GM12878 (cell line): Measurements from ENCODE around the gene ASAP2.

Experiments used
- BCL11A ChIP-seq: IDR thresholded peaks from 2 replicates; pipeline ENCODE4 v1.6.1; 2011; ENCODE audit warnings: low read depth, low read length
- CEBPB ChIP-seq, 2 experiments: fragments of 150-350 bp in 1 of 2; IDR thresholded peaks; 2 replicates each; pipeline ENCODE4 v1.6.1; 2012 to 2014; ENCODE audit warnings: low read depth in 2 of 2, low read length in 2 of 2, borderline replicate concordance in 1 of 2, inconsistent platforms in 1 of 2
- EZH2 ChIP-seq: IDR thresholded peaks from 2 replicates; pipeline ENCODE4 v1.6.1; 2012; ENCODE audit warnings: low read depth, mild to moderate bottlenecking, control low read depth, inconsistent platforms, low read length, borderline replicate concordance; ENCODE audit not compliant: control insufficient read depth
- NFYB ChIP-seq: IDR thresholded peaks from 2 replicates; pipeline ENCODE4 v1.6.1; 2011; ENCODE audit warnings: low read depth, mild to moderate bottlenecking, low read length, improper control_type of control experiment, moderate library complexity; ENCODE audit not compliant: insufficient read depth
- RCOR1 ChIP-seq: conservative IDR thresholded peaks from 2 replicates; pipeline ENCODE4 v1.6.1; 2012; ENCODE audit warnings: low read depth, low read length, improper control_type of control experiment
- SIX5 ChIP-seq: IDR thresholded peaks from 2 replicates; pipeline ENCODE4 v1.6.1; 2011; ENCODE audit warnings: mild to moderate bottlenecking, low read depth, low read length, moderate library complexity; ENCODE audit not compliant: severe bottlenecking
- TAF1 ChIP-seq: IDR thresholded peaks from 2 replicates; pipeline ENCODE4 v1.6.1; 2011; ENCODE audit warnings: mild to moderate bottlenecking, low read depth, low read length, borderline replicate concordance
- USF2 ChIP-seq: IDR thresholded peaks from 2 replicates; pipeline ENCODE4 v1.6.1; 2011; ENCODE audit warnings: low read depth, low read length, improper control_type of control experiment, borderline replicate concordance
- ZNF217 ChIP-seq: fragments of 450-650 bp; IDR thresholded peaks from 2 replicates; pipeline ENCODE4 v1.6.1; 2017; ENCODE audit warnings: antibody characterized with exemption, mild to moderate bottlenecking

- no peak for TF ChIP-seq NFYB
- no peak for TF ChIP-seq ZNF217
- no peak for TF ChIP-seq USF2
- no peak for TF ChIP-seq BCL11A
- no peak for TF ChIP-seq SIX5
- TF ChIP-seq EZH2 = no peak
- no peak for TF ChIP-seq TAF1
- TF ChIP-seq RCOR1 = no peak
- no peak for TF ChIP-seq CEBPB (IDR thresholded peaks at IDR 0.05; ENCODE audit: borderline replicate concordance in 1 of 2, low read depth in 2 of 2, low read length in 2 of 2)
Measured at GRCh38 chr2:9231291-9232165, 24.9 kb downstream of the ASAP2 start.
